Measurements from ENCODE around the gene CD38.
"Not testable (repeated sequence)": the region's sequence is repeated elsewhere in the genome, so short reads cannot be mapped to it uniquely, and the experiment has no call there.

The CD38 gene

GRCh38 chr4:15778289-15779241 is at the start of gene CD38:
Gene CD38, plus strand, starts transcription at chr4:15778328. Its CDS starts 87 bp downstream, at chr4:15778415.
- peak in 1 of 2 donors; percentile 21 for DNase-seq (ENCODE audit: low read depth in 2 of 2)

GRCh38 chr4:15729910-15730533 is 48.1 kb upstream of the CD38 start:
- DNase-seq (ENCODE audit: low read depth in 2 of 2) = peak in 1 of 2 donors; percentile 7

- DNase-seq (ENCODE audit: low read depth in 2 of 2) = not testable (repeated sequence)
Observed at GRCh38 chr4:15733061-15733460, 45.1 kb upstream of the CD38 start.

- DNase-seq (ENCODE audit: low read depth in 2 of 2) = no peak
Observed at GRCh38 chr4:15735536-15735935, 42.6 kb upstream of the CD38 start.

GRCh38 chr4:15736514-15737050 is 41.5 kb upstream of the CD38 start:
- DNase-seq (ENCODE audit: low read depth in 2 of 2) = no peak

- DNase-seq (ENCODE audit: low read depth in 2 of 2) = no peak
Observed at GRCh38 chr4:15737255-15737654, 40.9 kb upstream of the CD38 start.

- no peak for DNase-seq (ENCODE audit: low read depth in 2 of 2)
Observed at GRCh38 chr4:15738877-15739276, 39.3 kb upstream of the CD38 start.

- no peak for DNase-seq (ENCODE audit: low read depth in 2 of 2)
Observed at GRCh38 chr4:15740764-15741404, 37.2 kb upstream of the CD38 start.

GRCh38 chr4:15742083-15742582 is 36.0 kb upstream of the CD38 start:
- no peak for DNase-seq (ENCODE audit: low read depth in 2 of 2)

GRCh38 chr4:15742637-15743036 is 35.5 kb upstream of the CD38 start:
- no peak for DNase-seq (ENCODE audit: low read depth in 2 of 2)

GRCh38 chr4:15744016-15744545 is 34.0 kb upstream of the CD38 start:
- DNase-seq (ENCODE audit: low read depth in 2 of 2) = no peak

GRCh38 chr4:15746110-15746509 is 32.0 kb upstream of the CD38 start:
- DNase-seq (ENCODE audit: low read depth in 2 of 2) = no peak

- no peak for DNase-seq (ENCODE audit: low read depth in 2 of 2)
Observed at GRCh38 chr4:15749001-15749400, 29.1 kb upstream of the CD38 start.

GRCh38 chr4:15751153-15751552 is 27.0 kb upstream of the CD38 start:
- DNase-seq (ENCODE audit: low read depth in 2 of 2) = no peak

- no peak for DNase-seq (ENCODE audit: low read depth in 2 of 2)
Observed at GRCh38 chr4:15753081-15753480, 25.0 kb upstream of the CD38 start.

GRCh38 chr4:15753786-15754185 is 24.3 kb upstream of the CD38 start:
- DNase-seq (ENCODE audit: low read depth in 2 of 2) = no peak

- DNase-seq (ENCODE audit: low read depth in 2 of 2) = peak in 1 of 2 donors; percentile 24
Observed at GRCh38 chr4:15754323-15754722, 23.8 kb upstream of the CD38 start.

- DNase-seq (ENCODE audit: low read depth in 2 of 2) = no peak
Observed at GRCh38 chr4:15755321-15756155, 22.6 kb upstream of the CD38 start.

GRCh38 chr4:15756361-15756861 is 21.7 kb upstream of the CD38 start:
- DNase-seq (ENCODE audit: low read depth in 2 of 2) = peak; percentile 46 to 55

- no peak for DNase-seq (ENCODE audit: low read depth in 2 of 2)
Observed at GRCh38 chr4:15757054-15757453, 21.1 kb upstream of the CD38 start.

- no peak for DNase-seq (ENCODE audit: low read depth in 2 of 2)
Observed at GRCh38 chr4:15758294-15758693, 19.8 kb upstream of the CD38 start.
